ENCODE measurements around the gene ACAP2.

The ACAP2 gene

GRCh38 chr3:195263193-195263924 is 179.5 kb downstream of the ACAP2 start:
- no peak for DNase-seq (ENCODE audit: extremely low read depth in 1 of 2, low read depth in 1 of 2)

DNA sequence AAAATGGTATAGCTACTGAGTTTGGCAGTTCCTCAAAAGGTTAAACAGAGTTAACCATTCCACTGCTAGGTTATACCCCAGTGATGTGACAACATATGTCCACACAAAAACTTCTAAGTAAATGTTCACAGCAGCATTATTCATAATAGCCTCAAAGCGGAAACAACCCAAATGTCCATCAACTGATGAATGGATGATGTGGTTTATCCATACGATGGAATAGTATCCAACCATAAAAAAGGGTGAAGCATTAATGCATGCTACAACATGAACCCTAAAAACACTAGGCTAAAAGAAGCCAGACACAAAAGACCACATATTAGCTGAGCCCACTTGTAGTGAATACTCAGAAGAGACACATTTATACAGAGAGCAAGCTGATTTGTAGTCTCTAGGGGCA is 180.9 kb downstream of the ACAP2 start:
- DNase-seq (ENCODE audit: extremely low read depth in 1 of 2, low read depth in 1 of 2), result no peak

DNA sequence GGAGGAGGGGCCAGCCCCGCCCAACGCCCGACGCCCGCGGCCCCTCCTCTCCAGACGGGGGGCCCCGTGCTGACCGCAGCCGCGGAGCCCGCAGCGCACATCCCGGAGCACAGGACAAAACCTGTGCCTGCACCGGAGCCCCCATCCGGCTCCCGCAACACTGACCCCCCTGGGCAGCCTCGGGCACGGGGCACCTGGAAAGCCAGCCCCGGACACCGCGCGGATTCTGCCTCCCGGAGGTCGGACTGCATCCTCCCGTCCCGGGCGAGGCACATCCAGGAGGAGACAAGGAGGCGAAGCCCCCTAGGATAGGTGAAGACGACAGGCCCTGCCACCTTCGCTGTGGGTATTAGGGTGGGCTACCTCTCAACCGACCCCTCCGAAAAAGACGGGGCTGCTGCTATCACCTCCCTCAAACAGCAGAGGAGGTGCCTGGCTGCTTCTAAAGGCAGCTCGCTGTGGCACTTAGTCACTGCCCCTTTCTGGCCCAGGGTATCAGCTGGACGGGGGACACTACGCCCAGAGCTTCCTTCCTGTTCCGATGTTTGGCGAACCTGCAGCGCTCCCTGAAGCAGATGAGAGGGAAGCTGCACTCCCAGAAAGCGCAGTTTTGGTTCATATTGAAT is 182.4 kb downstream of the ACAP2 start:
- no peak for DNase-seq (ENCODE audit: extremely low read depth in 1 of 2, low read depth in 1 of 2)

GRCh38 chr3:195259475-195260279 is 183.1 kb downstream of the ACAP2 start:
- peak; percentile 76 to 77 for DNase-seq (ENCODE audit: extremely low read depth in 1 of 2, low read depth in 1 of 2)

- no peak for DNase-seq (ENCODE audit: extremely low read depth in 1 of 2, low read depth in 1 of 2)
Measured at GRCh38 chr3:195259154-195259474, 183.7 kb downstream of the ACAP2 start.

- no peak for DNase-seq (ENCODE audit: extremely low read depth in 1 of 2, low read depth in 1 of 2)
Measured at GRCh38 chr3:195258449-195259153, 184.2 kb downstream of the ACAP2 start.

DNA sequence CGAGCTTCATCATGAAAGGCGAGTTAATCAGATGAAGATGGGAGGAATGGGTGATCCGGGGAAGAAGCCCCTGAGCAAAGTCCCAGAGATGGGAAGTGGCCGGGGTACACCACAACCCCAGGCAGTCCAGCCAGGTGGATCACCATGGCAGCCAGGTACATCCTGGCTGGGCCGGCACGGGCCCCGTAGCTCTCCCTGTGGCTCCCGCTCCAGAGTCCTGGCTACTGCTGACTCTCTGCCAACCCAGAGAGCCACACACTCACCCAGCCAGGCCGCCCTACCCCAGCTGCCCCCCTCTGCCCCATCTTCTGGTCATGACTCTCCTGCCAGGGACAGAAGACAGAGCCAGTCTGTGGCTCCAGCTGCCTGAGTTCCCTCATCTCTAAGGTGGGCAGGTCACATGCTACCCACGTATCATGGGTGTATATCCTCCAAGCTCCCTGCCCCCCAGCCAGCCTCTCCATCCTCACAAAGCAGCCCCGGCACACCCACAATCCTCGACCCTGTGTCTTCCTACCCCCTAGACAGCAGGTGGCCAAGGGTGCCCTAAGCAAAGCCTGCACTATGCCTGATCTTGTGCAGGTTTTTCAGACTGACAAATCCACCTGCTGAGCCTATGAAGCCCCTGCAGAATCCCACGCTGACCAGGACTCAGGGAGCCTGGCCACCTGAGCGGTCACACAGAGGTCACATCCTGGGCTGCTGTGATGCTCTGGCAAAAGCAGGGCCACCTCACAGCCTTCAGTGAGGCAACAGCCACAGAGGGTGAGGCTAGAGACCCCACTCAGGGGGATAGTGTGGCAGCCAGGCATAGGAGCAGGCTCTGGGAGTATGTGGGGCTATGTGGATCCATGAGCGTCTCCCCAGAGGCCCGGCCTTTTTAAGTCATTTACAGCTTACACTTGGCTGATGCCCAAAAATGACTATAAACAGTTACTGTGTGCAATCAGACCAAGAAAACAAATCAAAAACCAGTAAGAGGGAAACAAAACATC is 185.1 kb downstream of the ACAP2 start:
- DNase-seq (ENCODE audit: extremely low read depth in 1 of 2, low read depth in 1 of 2), result no peak

DNA sequence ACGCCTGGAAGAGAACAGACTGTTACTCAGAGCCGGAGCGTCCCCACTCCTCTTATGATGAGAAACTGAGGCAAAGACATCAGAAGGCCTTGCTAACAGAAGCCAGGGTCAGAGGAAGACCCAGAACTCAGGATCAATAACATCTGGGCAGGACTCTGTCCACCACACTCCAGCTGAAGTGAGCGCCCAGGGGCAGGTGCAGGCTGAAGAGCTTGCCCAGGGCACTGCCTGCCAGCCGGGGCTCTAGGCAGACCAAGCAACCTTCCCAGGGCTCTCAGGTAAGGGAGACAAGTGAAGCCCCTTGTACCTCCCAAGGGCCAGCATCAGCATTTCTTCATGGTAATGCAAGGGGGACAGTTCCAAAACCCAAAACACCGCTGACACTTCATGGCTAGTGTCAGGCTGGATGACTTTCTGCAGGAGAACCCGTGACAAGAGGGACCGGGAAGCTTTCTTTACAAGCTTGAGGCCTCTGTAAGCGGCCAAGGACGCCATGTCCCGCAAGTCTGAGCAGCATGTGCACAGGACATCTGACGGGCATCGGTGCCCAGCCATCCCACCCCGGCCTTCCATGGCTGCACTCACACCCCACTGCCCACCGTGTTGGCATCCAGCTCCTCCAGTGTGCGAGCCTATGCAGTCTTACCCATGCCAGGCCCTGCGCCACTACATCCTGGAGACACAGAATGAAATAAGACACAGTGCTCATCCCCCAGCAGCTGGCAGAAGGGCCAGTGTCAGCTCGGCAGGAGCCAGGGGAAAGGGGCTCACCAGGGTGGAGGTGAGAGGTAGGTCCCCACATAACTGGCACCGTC is 186.0 kb downstream of the ACAP2 start:
- DNase-seq (ENCODE audit: extremely low read depth in 1 of 2, low read depth in 1 of 2), result no peak

DNA sequence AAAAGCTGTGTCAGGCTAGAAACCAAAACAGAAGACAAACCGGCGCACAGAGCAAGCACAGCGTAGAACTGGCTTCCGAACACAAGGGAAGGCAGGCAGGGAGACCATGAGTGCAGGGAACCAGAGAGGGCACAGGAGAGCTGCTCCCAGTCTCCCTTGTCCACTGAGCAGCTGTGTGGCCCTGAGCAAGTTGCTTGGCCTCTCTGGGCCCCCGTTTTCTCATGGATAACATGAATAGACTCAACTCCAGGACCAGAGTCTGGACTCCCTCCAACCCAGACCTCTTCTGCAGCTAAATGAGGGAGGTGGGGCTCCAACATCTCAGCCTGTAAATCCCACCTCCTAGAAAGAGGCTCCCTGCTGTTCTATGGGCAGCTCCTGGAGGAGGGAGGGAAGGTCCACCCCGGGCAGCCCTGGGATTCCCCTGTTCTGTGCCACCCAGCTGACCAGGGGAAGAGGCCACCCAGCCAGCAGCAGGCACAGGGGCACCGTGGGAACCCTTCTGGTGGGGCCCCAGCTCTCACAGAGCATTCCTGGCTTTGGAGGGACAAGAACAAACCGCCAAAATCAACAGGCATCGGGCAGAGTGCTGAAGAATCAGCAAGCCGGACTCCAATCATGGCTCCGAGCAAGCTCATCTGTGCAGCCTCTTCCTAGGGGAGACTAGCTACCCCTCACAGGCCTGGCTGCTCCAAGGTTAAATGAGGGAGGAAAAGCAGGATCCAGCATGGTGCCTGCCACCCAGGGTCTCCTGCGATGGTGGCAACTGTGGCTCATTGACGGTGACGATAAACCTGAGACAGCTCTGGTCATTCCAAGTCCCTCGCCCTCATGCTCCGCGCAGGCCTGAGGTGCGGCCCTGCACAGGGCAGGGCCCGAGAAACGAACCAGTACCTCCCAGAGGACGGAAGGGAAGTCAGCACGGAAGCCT is 187.0 kb downstream of the ACAP2 start:
- DNase-seq (ENCODE audit: extremely low read depth in 1 of 2, low read depth in 1 of 2), result no peak

- DNase-seq (ENCODE audit: extremely low read depth in 1 of 2, low read depth in 1 of 2), result no peak
Measured at GRCh38 chr3:195255176-195255500, 187.7 kb downstream of the ACAP2 start.

DNA sequence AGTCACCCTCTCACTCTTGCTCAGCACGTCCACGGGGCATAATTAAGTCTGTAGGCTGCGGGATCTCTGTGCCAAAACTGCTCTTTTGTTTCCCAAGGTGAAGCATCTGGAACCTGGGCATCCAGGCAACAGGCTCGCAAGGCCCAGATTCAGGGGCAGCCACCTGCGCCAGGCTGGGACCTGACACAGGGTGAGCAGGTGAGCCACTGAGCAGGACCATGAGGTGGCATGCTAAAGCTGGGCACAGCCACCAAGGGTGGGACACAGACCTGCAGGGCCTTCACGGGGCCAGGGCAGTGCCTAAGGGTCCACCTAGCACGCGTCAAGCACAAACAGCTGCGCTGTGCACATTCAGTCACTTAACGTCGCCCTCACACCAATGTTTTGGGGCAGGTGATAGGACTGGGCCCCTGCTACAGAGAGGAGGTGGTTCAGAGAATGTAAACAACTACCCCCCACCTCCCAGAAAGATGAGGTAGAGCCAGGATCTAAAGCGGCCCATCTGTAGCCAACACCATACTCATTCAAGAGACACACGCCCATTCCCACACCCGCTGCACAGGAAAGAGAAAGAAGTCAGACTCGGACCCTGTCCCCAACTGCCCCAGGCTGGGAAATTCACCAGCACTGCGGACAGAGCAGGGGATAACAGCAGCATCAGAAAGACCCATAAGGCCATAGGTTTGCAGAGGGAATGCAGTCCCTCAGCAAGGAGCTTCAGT is 188.2 kb downstream of the ACAP2 start:
- DNase-seq (ENCODE audit: extremely low read depth in 1 of 2, low read depth in 1 of 2), result no peak

DNA sequence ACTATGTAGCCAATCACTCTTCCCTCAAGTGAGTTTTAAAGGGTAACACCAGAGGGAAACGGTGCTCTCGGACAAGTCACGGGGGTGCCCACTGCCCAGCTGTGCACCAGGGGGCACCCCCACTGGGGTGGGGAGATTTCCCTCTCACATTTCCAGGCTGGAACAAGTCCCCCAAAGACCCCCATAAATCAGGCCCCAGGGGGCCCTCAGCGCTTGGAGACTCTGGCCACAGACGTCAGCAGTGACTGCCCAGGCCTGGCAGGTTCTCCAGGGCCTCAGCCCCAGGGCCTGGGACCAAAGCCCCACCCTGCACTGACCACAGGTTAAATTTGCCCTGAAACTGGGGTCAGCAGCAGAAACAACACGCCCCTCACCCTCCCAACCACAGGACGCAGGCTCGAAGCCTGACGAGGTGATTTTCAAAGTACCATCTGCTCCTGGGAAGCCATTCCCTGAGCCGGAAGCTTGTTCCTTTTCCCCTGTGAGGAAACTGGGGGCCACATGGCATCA is 188.8 kb downstream of the ACAP2 start:
- no peak for DNase-seq (ENCODE audit: extremely low read depth in 1 of 2, low read depth in 1 of 2)

- DNase-seq (ENCODE audit: extremely low read depth in 1 of 2, low read depth in 1 of 2), result no peak
Measured at GRCh38 chr3:195251336-195252065, 191.3 kb downstream of the ACAP2 start.

GRCh38 chr3:195250473-195251251 is 192.2 kb downstream of the ACAP2 start:
- no peak for DNase-seq (ENCODE audit: extremely low read depth in 1 of 2, low read depth in 1 of 2)

DNA sequence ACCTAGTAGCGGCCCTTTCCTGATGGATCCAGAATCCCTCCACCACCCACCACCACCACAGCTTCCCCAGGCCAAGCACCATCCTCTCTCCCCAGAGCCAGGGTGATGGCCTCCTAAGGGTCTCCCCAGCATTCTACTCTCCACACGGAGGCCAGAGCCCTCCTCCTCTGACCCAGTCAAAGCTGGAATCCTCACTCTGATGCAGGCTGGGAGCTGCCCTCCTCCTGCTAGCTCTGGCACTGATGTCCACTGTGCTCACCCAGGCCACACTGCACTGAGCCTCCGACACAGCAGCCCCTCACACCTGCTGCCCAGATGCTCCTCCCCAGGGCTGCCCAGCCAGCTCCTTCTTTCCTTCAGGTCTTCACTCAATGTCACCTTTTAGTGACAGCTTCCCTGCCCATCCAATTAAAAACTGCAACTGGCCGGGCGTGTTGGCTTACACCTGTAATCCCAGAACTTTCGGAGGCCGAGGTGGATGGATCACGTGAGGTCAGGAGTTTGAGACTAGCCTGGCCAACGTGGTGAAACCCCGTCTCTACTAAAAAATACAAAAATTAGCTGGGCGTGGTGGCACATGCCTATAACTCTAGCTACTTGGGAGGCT is 192.9 kb downstream of the ACAP2 start:
- DNase-seq (ENCODE audit: extremely low read depth in 1 of 2, low read depth in 1 of 2), result no peak
